HG02870 (cell line): ENCODE results near the gene GRAP2.

Experiments
- ATAC-seq: cut with Tn5 transposase; IDR thresholded peaks from one replicate; pipeline ENCODE4 v1.9.1; 2021; ENCODE audit warnings: mild to moderate bottlenecking, moderate library complexity; ENCODE audit not compliant: unreplicated experiment

GRAP2 gene

DNA sequence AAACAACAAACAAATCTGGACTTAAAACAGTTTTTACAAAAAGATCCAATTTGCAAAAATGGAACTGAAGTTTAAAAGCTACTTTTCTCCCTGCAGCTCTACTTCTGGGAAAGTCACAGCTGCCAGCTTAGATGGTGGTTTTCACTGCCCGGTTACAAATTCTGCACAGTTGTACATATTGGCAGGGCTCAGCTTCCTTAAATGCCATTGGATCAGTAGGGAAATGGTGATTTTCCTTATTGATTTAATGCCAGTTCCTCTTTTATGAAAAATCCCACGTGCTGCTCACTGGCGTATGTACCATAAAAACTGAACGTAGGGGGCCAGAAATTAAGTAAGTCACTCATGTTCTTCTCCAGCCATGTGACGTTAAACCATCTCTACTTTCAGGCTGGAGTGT, 22.8 kb downstream of the GRAP2 start:
- ATAC-seq, result no peak

- ATAC-seq, result no peak
These were observed 23.4 kb downstream of the GRAP2 start for GRCh38 chr22:39924286-39924685.

DNA sequence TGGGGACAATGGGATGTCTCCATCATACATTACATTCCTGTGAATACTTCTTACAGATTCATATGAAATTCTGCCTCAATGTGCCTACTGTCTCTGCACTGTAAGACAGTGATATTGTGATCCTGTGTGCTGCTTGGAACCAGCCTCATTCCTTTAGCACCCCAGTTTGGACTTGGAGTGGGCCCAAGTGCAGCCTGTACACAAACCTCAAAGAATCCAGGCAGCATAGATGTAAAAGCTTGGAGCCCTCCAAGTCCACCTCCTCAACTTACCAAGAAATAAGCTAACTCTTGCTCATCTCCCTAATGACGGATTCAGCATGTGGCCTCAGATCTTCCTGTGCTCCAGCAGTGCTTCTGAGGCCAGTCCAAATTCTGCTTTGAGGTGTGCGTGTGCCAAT, 24.4 kb downstream of the GRAP2 start:
- no peak for ATAC-seq

DNA sequence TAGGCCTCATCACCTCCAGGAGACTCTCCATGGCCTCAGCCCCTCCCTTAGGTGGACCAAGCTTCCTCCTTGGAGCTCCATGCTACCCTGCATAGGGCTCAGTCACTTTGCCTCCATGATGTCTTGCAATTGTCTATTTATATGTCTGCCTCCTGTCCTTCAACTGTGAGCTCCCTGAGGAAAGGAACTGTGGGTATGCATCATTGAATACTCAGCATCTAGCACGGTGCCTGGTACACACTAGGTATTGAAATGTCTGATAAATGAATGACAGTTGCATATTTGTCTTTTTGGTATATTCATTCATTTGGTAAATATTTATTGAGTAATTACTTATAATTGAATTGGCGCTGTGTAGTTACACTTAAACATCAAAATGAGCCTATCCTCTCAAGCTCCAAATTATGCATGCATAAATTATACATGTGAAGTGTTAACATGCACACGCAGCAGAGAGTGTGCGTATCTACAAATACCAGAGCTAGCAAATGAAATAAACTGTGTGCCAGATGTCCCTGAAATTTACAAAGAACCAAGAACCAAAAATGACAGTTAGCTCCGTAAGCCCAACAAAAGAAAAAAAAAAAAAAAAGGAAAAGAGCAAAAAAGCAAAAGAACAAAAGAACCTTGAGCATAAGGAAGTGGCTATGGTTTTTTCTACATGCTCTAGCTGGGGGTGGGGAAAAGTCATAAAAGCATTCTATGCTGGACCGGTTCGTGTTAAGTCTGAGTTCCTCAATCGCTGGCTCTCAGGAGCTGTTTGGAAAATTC, 25.2 kb downstream of the GRAP2 start:
- ATAC-seq, result no peak

- no peak for ATAC-seq
These were observed 25.9 kb downstream of the GRAP2 start for GRCh38 chr22:39926753-39927152.

- no peak for ATAC-seq
These were observed 26.7 kb downstream of the GRAP2 start for GRCh38 chr22:39927544-39927943.

GRCh38 chr22:39928536-39929520, 27.9 kb downstream of the GRAP2 start:
- no peak for ATAC-seq

GRCh38 chr22:39931251-39931650, 30.4 kb downstream of the GRAP2 start:
- no peak for ATAC-seq

DNA sequence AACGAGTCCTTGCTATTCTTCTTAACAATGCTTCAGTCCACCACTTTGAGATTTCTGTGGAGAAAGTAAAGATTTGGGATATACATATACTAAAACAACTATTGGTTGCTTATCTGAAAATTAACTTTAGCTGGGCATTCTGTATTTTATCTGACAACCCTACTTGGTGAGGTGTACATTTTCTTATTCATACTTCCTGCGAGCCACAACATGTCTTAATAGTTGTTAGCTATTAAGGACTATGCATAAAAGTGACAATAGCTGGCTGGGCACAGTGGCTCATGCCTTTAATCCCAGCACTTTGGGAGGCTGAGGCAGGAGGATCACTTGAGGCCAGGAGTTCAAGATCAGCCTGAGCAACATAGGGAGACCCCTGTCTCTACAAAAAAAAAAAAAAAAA, 31.3 kb downstream of the GRAP2 start:
- ATAC-seq, result no peak

DNA sequence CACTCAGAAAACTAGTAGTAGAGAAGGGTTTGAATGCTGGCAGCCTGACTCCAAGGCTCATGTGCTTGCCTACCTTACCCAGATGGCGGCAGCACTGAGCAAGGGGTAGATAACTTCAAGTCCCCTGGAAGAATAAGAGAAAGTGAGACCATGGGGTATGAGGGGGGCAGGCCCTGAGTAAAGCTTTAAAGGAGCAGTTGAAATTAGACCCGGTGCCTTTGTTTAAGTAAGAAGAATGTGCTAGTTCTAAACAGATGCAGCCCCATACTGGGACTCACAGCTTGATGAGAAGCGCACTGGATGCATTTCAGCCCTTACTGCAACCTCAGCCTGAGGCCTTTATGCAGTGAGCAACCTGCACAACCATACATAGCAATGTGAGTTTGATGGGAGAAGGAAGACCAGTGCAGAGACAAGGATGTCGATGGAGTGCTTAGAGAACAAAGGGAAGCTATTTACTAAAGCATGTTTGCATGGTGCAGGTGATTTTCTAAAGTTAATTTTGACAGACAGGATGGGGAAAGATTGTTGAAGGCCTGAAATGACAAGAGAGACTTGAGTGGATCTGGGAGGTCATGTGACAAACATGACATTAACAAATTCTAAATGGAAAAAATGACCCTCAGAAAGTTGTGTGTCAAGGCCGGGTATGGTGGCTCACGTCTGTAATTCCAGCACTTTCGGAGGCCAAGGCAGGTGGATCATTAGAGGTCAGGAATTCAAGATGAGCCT, 32.2 kb downstream of the GRAP2 start:
- no peak for ATAC-seq

- no peak for ATAC-seq
These were observed 32.9 kb downstream of the GRAP2 start for GRCh38 chr22:39933741-39934140.

GRCh38 chr22:39935116-39935515, 34.2 kb downstream of the GRAP2 start:
- ATAC-seq, result no peak

- ATAC-seq, result no peak
These were observed 34.7 kb downstream of the GRAP2 start for GRCh38 chr22:39935612-39936011.

DNA sequence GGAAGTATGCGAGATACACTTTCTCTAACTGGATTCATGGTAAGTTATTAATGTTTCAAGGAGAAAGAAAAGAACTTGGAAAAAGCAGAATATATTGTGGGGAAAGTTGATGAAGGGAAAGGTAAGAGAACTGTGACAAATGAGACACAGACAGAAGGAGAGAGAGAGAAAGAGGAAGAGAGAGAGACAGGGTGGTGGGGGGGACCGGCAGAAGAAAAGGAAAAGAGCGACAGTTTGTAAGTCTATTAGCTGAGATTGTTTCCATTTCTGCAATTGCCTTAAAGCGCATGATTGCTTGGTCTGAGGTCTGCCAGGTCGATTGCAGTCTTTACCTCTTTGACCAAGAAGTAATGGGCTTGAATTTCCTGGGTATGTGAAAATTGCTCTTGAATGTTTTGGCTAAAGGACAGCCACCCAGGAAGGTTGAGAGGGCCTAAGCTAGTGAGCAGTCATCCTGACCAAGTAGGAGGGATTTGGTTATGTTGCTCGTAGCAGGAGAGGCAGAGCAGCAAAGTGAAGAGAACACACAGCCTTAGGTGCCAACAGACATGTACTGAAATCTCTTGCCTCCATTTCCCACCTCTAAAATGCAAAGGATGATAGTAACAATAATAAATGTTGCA, 35.8 kb downstream of the GRAP2 start:
- no peak for ATAC-seq

GRCh38 chr22:39937906-39938305, 37.0 kb downstream of the GRAP2 start:
- no peak for ATAC-seq

GRCh38 chr22:39938509-39939111, 37.7 kb downstream of the GRAP2 start:
- no peak for ATAC-seq

GRCh38 chr22:39939830-39940229, 38.9 kb downstream of the GRAP2 start:
- ATAC-seq, result no peak

GRCh38 chr22:39940757-39941305, 39.9 kb downstream of the GRAP2 start:
- ATAC-seq, result no peak

DNA sequence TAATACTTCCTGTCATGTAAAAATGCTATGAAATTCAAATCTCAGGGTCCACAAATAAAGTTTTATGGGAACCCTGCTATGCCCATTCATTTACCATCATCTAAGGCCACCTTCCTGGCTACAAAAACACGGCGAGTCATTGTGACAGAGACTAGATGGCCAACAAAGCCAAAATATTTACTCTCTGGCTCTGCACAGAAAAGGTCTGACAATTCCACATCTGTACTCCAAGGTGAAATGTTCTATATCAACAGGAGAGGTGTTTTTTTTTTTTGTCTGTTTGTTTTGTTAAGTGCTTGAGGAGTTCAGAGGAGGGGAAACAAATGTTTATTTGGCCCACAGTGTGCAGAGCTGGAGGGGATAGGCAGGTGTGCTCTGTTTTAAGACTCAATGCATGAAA, 40.7 kb downstream of the GRAP2 start:
- no peak for ATAC-seq
